ENCODE data around the gene PCYT1A. TPM values are rescaled to one million over a fixed set of nuclear protein-coding genes. Genes with fewer than 3 reads are reported as not detected.

PCYT1A gene
- total and polyA plus RNA-seq, 2 of the 13 experiments (the other 11 are each of a cell fraction or from before 2014, with no cell fraction given), result 26.4 to 45.3 TPM

DNA sequence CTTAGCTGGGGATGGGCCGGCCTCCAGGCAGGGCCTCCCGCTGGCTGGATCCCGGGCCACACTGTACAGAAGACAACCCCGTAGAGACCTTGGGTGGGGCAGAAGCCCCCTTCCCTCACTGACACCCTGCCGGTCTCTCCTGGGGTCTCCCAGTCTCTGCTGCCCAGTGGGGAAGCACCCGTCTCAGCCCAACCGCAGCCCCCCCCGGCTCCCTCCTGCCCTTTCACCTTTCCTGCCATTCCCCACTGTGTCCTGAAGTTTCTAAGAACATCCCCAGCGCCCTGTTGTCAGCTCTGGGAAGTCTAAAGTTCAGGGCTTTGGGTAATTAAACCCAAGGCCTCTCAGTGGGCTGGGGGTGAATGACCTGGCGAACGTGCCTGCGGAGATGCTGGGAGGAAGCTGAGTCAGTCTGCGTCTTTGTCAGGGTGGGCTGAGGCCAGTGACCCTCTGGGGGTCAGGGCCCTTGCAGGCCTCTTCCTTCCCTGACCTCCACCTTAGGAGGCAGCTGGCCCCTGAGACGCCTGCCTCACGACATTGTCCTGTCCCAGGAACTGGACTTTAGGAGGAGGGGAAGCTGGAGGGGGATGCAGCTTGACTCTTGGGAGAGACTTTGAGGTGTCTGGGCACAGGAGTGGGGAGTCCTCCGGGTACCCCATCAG is 72.6 kb downstream of the PCYT1A start (continued):
- TF ChIP-seq, protein P1, sequence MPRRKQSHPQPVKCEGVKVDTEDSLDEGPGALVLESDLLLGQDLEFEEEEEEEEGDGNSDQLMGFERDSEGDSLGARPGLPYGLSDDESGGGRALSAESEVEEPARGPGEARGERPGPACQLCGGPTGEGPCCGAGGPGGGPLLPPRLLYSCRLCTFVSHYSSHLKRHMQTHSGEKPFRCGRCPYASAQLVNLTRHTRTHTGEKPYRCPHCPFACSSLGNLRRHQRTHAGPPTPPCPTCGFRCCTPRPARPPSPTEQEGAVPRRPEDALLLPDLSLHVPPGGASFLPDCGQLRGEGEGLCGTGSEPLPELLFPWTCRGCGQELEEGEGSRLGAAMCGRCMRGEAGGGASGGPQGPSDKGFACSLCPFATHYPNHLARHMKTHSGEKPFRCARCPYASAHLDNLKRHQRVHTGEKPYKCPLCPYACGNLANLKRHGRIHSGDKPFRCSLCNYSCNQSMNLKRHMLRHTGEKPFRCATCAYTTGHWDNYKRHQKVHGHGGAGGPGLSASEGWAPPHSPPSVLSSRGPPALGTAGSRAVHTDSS (CRISPR knock-in tag; conservative IDR thresholded peaks at IDR 0.05), result no peak
- TF ChIP-seq NFE2 (CRISPR knock-in tag; IDR thresholded peaks at IDR 0.05), result no peak
- TF ChIP-seq ZNF431 (CRISPR knock-in tag; IDR thresholded peaks at IDR 0.05; ENCODE audit: borderline replicate concordance, low read depth), result peak; percentile 57; the same call in 1 of the 2 replicates
- TF ChIP-seq, protein P2, sequence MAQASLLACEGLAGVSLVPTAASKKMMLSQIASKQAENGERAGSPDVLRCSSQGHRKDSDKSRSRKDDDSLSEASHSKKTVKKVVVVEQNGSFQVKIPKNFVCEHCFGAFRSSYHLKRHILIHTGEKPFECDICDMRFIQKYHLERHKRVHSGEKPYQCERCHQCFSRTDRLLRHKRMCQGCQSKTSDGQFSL (CRISPR knock-in tag; IDR thresholded peaks at IDR 0.05), result peak; percentile 73; the same call in 1 of the 2 replicates
- TF ChIP-seq, protein P3, sequence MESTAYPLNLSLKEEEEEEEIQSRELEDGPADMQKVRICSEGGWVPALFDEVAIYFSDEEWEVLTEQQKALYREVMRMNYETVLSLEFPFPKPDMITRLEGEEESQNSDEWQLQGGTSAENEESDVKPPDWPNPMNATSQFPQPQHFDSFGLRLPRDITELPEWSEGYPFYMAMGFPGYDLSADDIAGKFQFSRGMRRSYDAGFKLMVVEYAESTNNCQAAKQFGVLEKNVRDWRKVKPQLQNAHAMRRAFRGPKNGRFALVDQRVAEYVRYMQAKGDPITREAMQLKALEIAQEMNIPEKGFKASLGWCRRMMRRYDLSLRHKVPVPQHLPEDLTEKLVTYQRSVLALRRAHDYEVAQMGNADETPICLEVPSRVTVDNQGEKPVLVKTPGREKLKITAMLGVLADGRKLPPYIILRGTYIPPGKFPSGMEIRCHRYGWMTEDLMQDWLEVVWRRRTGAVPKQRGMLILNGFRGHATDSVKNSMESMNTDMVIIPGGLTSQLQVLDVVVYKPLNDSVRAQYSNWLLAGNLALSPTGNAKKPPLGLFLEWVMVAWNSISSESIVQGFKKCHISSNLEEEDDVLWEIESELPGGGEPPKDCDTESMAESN (CRISPR knock-in tag; conservative IDR thresholded peaks at IDR 0.05), result peak; percentile 67
- TF ChIP-seq HNF4G (IDR thresholded peaks at IDR 0.05; ENCODE audit: borderline replicate concordance, low read depth, low read length), result peak; percentile 89
- TF ChIP-seq HNF4G (CRISPR knock-in tag; IDR thresholded peaks at IDR 0.05; ENCODE audit: borderline replicate concordance, low read depth), result peak; percentile 95
- TF ChIP-seq, protein P4, sequence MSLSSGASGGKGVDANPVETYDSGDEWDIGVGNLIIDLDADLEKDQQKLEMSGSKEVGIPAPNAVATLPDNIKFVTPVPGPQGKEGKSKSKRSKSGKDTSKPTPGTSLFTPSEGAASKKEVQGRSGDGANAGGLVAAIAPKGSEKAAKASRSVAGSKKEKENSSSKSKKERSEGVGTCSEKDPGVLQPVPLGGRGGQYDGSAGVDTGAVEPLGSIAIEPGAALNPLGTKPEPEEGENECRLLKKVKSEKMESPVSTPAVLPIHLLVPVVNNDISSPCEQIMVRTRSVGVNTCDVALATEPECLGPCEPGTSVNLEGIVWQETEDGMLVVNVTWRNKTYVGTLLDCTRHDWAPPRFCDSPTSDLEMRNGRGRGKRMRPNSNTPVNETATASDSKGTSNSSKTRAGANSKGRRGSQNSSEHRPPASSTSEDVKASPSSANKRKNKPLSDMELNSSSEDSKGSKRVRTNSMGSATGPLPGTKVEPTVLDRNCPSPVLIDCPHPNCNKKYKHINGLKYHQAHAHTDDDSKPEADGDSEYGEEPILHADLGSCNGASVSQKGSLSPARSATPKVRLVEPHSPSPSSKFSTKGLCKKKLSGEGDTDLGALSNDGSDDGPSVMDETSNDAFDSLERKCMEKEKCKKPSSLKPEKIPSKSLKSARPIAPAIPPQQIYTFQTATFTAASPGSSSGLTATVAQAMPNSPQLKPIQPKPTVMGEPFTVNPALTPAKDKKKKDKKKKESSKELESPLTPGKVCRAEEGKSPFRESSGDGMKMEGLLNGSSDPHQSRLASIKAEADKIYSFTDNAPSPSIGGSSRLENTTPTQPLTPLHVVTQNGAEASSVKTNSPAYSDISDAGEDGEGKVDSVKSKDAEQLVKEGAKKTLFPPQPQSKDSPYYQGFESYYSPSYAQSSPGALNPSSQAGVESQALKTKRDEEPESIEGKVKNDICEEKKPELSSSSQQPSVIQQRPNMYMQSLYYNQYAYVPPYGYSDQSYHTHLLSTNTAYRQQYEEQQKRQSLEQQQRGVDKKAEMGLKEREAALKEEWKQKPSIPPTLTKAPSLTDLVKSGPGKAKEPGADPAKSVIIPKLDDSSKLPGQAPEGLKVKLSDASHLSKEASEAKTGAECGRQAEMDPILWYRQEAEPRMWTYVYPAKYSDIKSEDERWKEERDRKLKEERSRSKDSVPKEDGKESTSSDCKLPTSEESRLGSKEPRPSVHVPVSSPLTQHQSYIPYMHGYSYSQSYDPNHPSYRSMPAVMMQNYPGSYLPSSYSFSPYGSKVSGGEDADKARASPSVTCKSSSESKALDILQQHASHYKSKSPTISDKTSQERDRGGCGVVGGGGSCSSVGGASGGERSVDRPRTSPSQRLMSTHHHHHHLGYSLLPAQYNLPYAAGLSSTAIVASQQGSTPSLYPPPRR (CRISPR knock-in tag; IDR thresholded peaks at IDR 0.05; ENCODE audit: borderline replicate concordance), result peak; percentile 87
- TF ChIP-seq CBFB (CRISPR knock-in tag; IDR thresholded peaks at IDR 0.05), result no peak
- TF ChIP-seq, protein P5, sequence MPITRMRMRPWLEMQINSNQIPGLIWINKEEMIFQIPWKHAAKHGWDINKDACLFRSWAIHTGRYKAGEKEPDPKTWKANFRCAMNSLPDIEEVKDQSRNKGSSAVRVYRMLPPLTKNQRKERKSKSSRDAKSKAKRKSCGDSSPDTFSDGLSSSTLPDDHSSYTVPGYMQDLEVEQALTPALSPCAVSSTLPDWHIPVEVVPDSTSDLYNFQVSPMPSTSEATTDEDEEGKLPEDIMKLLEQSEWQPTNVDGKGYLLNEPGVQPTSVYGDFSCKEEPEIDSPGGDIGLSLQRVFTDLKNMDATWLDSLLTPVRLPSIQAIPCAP (CRISPR knock-in tag; IDR thresholded peaks at IDR 0.05; ENCODE audit: low read depth), result no peak
- TF ChIP-seq, protein P6, sequence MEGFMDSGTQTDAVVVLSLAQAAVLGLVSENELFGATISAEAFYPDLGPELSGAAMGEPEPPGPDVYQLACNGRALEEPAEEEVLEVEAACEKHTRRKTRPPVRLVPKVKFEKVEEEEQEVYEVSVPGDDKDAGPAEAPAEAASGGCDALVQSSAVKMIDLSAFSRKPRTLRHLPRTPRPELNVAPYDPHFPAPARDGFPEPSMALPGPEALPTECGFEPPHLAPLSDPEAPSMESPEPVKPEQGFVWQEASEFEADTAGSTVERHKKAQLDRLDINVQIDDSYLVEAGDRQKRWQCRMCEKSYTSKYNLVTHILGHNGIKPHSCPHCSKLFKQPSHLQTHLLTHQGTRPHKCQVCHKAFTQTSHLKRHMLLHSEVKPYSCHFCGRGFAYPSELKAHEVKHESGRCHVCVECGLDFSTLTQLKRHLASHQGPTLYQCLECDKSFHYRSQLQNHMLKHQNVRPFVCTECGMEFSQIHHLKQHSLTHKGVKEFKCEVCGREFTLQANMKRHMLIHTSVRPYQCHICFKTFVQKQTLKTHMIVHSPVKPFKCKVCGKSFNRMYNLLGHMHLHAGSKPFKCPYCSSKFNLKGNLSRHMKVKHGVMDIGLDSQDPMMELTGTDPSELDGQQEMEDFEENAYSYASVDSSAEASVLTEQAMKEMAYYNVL (CRISPR knock-in tag; IDR thresholded peaks at IDR 0.05; ENCODE audit: borderline replicate concordance), result peak; percentile 85; the same call in 1 of the 2 replicates
- 0 out of 2 replicates have a peak, but pooled peaks have one; percentile 34 for TF ChIP-seq THYN1 (CRISPR knock-in tag; IDR thresholded peaks at IDR 0.05; ENCODE audit: borderline replicate concordance, low read depth)
- TF ChIP-seq, protein P7, sequence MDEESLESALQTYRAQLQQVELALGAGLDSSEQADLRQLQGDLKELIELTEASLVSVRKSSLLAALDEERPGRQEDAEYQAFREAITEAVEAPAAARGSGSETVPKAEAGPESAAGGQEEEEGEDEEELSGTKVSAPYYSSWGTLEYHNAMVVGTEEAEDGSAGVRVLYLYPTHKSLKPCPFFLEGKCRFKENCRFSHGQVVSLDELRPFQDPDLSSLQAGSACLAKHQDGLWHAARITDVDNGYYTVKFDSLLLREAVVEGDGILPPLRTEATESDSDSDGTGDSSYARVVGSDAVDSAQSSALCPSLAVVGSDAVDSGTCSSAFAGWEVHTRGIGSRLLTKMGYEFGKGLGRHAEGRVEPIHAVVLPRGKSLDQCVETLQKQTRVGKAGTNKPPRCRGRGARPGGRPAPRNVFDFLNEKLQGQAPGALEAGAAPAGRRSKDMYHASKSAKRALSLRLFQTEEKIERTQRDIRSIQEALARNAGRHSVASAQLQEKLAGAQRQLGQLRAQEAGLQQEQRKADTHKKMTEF (CRISPR knock-in tag; IDR thresholded peaks at IDR 0.05), result peak; percentile 88
